ENCODE results near the gene TAS1R2.

Gene TAS1R2

DNA sequence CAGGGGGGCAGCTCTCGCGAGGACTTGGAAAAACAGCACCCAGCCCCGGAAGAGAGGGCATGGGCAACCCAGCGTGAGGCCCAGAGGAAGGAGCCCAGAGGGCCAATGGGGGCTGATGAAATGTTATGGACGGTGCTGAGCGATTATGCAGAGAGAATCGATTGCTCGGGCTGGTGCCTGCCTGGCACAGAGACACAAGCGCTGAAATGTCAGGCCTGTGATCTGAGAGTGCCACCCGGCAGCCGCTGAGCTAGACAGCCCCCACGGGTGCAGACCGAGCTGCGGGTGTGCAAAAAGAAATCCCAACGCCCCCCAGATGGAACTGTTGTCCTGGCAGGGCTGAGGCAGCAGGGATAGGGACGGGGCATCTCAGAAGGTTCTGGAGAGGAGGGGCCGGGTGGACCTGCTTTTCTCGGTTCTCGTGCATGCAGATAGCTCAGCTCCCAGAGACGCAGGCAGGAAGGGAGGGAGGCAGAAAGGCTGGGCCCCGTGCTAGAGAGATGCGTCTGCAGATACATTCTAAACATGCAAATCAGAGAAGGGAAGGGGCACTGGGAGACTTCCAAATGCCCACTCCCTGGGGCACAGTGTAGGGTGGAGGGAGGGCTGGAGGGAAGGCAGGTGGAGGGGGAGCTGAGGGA is 41.5 kb downstream of the TAS1R2 start:
- Histone ChIP-seq H2BK12ac (ENCODE audit: low read length) (no peak overlapping the region), H4K91ac (ENCODE audit: low read depth, low read length) (no peak overlapping the region), H3K79me1 (ENCODE audit: low read length) (no peaks in the 10 kb centered on the region), H3K4me3 (ENCODE audit: low read depth, low read length) (no peak overlapping the region), H3K9ac (ENCODE audit: low read length) (no peak overlapping the region), H3K4me1 (ENCODE audit: control insufficient read depth in 1 of 2, insufficient read depth in 2 of 2, low read length in 2 of 2) (no peaks in the 10 kb centered on the region), H3K27ac (ENCODE audit: low read depth, low read length) (no peak overlapping the region), H3K14ac (ENCODE audit: low read length) (no peak overlapping the region), H3K4ac (ENCODE audit: low read depth, low read length) (no peak overlapping the region), H2BK120ac (ENCODE audit: insufficient read depth, low read length, poor library complexity) (no peak overlapping the region), H3K36me3 (ENCODE audit: control insufficient read depth in 1 of 2, insufficient read depth in 2 of 2, low read length in 2 of 2) (no peaks in the 10 kb centered on the region), H3K4me2 (ENCODE audit: low read length) (no peak overlapping the region), H4K8ac (ENCODE audit: low read depth, low read length) (no peak overlapping the region), H2AFZ (ENCODE audit: insufficient read depth, low read length, poor library complexity) (no peak overlapping the region), H3K79me2 (ENCODE audit: control insufficient read depth, insufficient read depth, low read length, poor library complexity) (no peaks in the 10 kb centered on the region), H3K23ac (ENCODE audit: low read length) (no peak overlapping the region), H3K9me3 (ENCODE audit: insufficient read depth, low read depth, low read length) (peaks cover 4% of the 10 kb centered on the region), H3K27me3 (ENCODE audit: insufficient read depth, low read length) (no peaks in the 10 kb centered on the region), H3K18ac (ENCODE audit: low read length) (no peak overlapping the region), H2BK5ac (ENCODE audit: low read depth, low read length, poor library complexity) (no peak overlapping the region), H2AK5ac (ENCODE audit: low read length) (no peak overlapping the region), H4K12ac (ENCODE audit: low read depth, low read length) (no peak overlapping the region)
- no CpG with 5 or more reads among the region's 22 CpGs for WGBS (ENCODE audit: extremely low coverage, insufficient coverage, insufficient read length)
- no peak for DNase-seq

DNA sequence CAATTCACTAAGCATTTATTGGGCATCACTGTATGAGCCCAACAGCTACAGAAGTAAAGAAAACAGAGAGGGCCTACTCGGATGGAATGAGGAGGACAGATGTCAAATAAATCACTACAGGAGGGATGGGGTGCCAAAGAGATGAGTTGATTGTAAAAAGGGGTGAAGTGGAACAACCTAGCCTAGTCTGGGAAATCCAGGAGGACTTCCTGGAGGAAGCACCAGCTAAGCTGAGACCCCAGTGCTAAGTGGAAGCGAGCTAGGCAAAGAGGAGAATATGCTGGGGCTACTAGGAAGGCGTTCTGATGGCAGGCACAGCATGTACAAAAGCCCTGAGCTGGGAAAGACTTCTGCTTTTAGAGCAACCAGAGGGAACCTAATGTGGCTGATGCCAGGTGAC is 42.1 kb downstream of the TAS1R2 start:
- DNase-seq: no peak
- Histone ChIP-seq H3K4me1 (ENCODE audit: control insufficient read depth in 1 of 2, insufficient read depth in 2 of 2, low read length in 2 of 2) (no peaks in the 10 kb centered on the region), H2BK120ac (ENCODE audit: insufficient read depth, low read length, poor library complexity) (no peak overlapping the region)

GRCh38 chr1:18816808-18817207 is 42.7 kb downstream of the TAS1R2 start:
- Histone ChIP-seq H3K9ac (ENCODE audit: low read length) (no peak overlapping the region), H2BK12ac (ENCODE audit: low read length) (no peak overlapping the region), H3K14ac (ENCODE audit: low read length) (no peak overlapping the region), H3K79me1 (ENCODE audit: low read length) (no peaks in the 10 kb centered on the region), H3K27me3 (ENCODE audit: insufficient read depth, low read length) (no peaks in the 10 kb centered on the region), H2BK120ac (ENCODE audit: insufficient read depth, low read length, poor library complexity) (no peak overlapping the region), H3K4me2 (ENCODE audit: low read length) (no peak overlapping the region), H3K4me1 (ENCODE audit: control insufficient read depth in 1 of 2, insufficient read depth in 2 of 2, low read length in 2 of 2) (no peaks in the 10 kb centered on the region), H3K27ac (ENCODE audit: low read depth, low read length) (no peak overlapping the region), H3K23ac (ENCODE audit: low read length) (no peak overlapping the region), H3K9me3 (ENCODE audit: insufficient read depth, low read depth, low read length) (peaks cover 4% of the 10 kb centered on the region), H3K4me3 (ENCODE audit: low read depth, low read length) (no peak overlapping the region), H3K4ac (ENCODE audit: low read depth, low read length) (no peak overlapping the region), H4K8ac (ENCODE audit: low read depth, low read length) (no peak overlapping the region), H3K79me2 (ENCODE audit: control insufficient read depth, insufficient read depth, low read length, poor library complexity) (no peaks in the 10 kb centered on the region), H2BK5ac (ENCODE audit: low read depth, low read length, poor library complexity) (no peak overlapping the region), H3K36me3 (ENCODE audit: control insufficient read depth in 1 of 2, insufficient read depth in 2 of 2, low read length in 2 of 2) (no peaks in the 10 kb centered on the region), H4K12ac (ENCODE audit: low read depth, low read length) (no peak overlapping the region), H2AFZ (ENCODE audit: insufficient read depth, low read length, poor library complexity) (no peak overlapping the region), H3K18ac (ENCODE audit: low read length) (no peak overlapping the region), H4K91ac (ENCODE audit: low read depth, low read length) (no peak overlapping the region), H2AK5ac (ENCODE audit: low read length) (no peak overlapping the region)
- no peak for DNase-seq
- WGBS (ENCODE audit: extremely low coverage, insufficient coverage, insufficient read length): no CpG with 5 or more reads among the region's 2 CpGs

More for the DNA sequence above, 42.1 kb downstream of the TAS1R2 start:
- H3K27me3 ChIP-seq (ENCODE audit: insufficient read depth, low read length): no peaks in the 10 kb centered on the region
- no peaks in the 10 kb centered on the region for H3K79me1 ChIP-seq (ENCODE audit: low read length)
- H2BK12ac ChIP-seq (ENCODE audit: low read length): no peak overlapping the region
- no peak overlapping the region for H3K4me3 ChIP-seq (ENCODE audit: low read depth, low read length)
- no peak overlapping the region for H2BK5ac ChIP-seq (ENCODE audit: low read depth, low read length, poor library complexity)
- no CpG with 5 or more reads among the region's 3 CpGs for WGBS (ENCODE audit: extremely low coverage, insufficient coverage, insufficient read length)
- H3K79me2 ChIP-seq (ENCODE audit: control insufficient read depth, insufficient read depth, low read length, poor library complexity): no peaks in the 10 kb centered on the region
- H3K4me2 ChIP-seq (ENCODE audit: low read length): no peak overlapping the region
- no peak overlapping the region for H4K12ac ChIP-seq (ENCODE audit: low read depth, low read length)
- no peak overlapping the region for H3K27ac ChIP-seq (ENCODE audit: low read depth, low read length)
- no peak overlapping the region for H4K91ac ChIP-seq (ENCODE audit: low read depth, low read length)
- H2AFZ ChIP-seq (ENCODE audit: insufficient read depth, low read length, poor library complexity): no peak overlapping the region
- H3K36me3 ChIP-seq (ENCODE audit: control insufficient read depth in 1 of 2, insufficient read depth in 2 of 2, low read length in 2 of 2): no peaks in the 10 kb centered on the region
- H3K14ac ChIP-seq (ENCODE audit: low read length): no peak overlapping the region
- no peak overlapping the region for H3K23ac ChIP-seq (ENCODE audit: low read length)
- H2AK5ac ChIP-seq (ENCODE audit: low read length): no peak overlapping the region
- no peak overlapping the region for H4K8ac ChIP-seq (ENCODE audit: low read depth, low read length)
- H3K9ac ChIP-seq (ENCODE audit: low read length): no peak overlapping the region
- H3K18ac ChIP-seq (ENCODE audit: low read length): no peak overlapping the region
- H3K4ac ChIP-seq (ENCODE audit: low read depth, low read length): no peak overlapping the region
- peaks cover 4% of the 10 kb centered on the region for H3K9me3 ChIP-seq (ENCODE audit: insufficient read depth, low read depth, low read length)

DNA sequence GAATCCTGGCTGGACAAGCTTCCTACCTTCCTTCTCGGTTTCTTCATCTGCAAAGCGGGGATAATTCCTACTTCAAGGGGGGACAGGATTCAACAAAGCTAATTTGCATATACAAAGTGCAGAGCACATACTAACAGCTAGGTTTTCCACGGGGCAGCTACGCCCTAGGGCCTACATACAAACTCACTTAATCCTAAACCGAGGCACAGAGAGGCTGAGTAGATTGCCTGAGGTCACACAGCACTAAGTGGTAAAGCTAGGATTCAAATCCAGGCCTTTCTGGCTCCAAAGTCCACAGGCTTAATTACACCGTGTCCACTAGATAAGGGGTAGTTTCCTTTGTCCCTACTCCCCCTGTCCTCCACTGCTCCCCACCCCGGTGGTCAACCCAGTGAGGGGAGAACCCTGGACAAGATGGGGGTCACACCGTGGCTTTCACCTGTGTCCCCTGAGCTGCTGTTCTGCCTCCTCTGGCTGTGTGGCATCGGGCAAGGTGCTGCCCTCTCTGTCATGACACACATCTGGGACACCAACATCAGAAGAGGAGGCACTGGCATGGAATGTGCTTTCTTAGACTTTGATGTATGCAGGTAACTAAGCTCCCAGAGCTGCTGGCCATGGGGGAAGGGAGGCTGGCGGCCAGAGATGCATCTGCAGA is 44.5 kb downstream of the TAS1R2 start:
- no peaks in the 10 kb centered on the region for H3K9me3 ChIP-seq (ENCODE audit: insufficient read depth, low read depth, low read length)
- no peak for DNase-seq
- H4K91ac ChIP-seq (ENCODE audit: low read depth, low read length): no peak overlapping the region
- no peak overlapping the region for H2BK120ac ChIP-seq (ENCODE audit: insufficient read depth, low read length, poor library complexity)
- H3K4me2 ChIP-seq (ENCODE audit: low read length): no peak overlapping the region
- no peaks in the 10 kb centered on the region for H3K36me3 ChIP-seq (ENCODE audit: control insufficient read depth in 1 of 2, insufficient read depth in 2 of 2, low read length in 2 of 2)
- no CpG with 5 or more reads among the region's 10 CpGs for WGBS (ENCODE audit: extremely low coverage, insufficient coverage, insufficient read length)
- H3K27ac ChIP-seq (ENCODE audit: low read depth, low read length): no peak overlapping the region
- no peak overlapping the region for H4K12ac ChIP-seq (ENCODE audit: low read depth, low read length)
- no peak overlapping the region for H3K4me3 ChIP-seq (ENCODE audit: low read depth, low read length)
- no peaks in the 10 kb centered on the region for H3K79me2 ChIP-seq (ENCODE audit: control insufficient read depth, insufficient read depth, low read length, poor library complexity)
- no peak overlapping the region for H3K4ac ChIP-seq (ENCODE audit: low read depth, low read length)
- no peak overlapping the region for H2BK12ac ChIP-seq (ENCODE audit: low read length)
- H3K14ac ChIP-seq (ENCODE audit: low read length): no peak overlapping the region
- no peak overlapping the region for H2AFZ ChIP-seq (ENCODE audit: insufficient read depth, low read length, poor library complexity)
- no peak overlapping the region for H3K23ac ChIP-seq (ENCODE audit: low read length)
- no peak overlapping the region for H4K8ac ChIP-seq (ENCODE audit: low read depth, low read length)
- H2AK5ac ChIP-seq (ENCODE audit: low read length): no peak overlapping the region
- H3K9ac ChIP-seq (ENCODE audit: low read length): no peak overlapping the region
- H3K18ac ChIP-seq (ENCODE audit: low read length): no peak overlapping the region
- no peak overlapping the region for H2BK5ac ChIP-seq (ENCODE audit: low read depth, low read length, poor library complexity)
- H3K4me1 ChIP-seq (ENCODE audit: control insufficient read depth in 1 of 2, insufficient read depth in 2 of 2, low read length in 2 of 2): no peaks in the 10 kb centered on the region
- no peaks in the 10 kb centered on the region for H3K79me1 ChIP-seq (ENCODE audit: low read length)
- no peaks in the 10 kb centered on the region for H3K27me3 ChIP-seq (ENCODE audit: insufficient read depth, low read length)
